BE2C (cell line): ENCODE data around the gene SLC25A52.

Source experiments
- DNase-seq: peaks from one replicate; pipeline ENCODE4 v3.0.0-alpha.2; 2020
- H3K27me3 ChIP-seq: fragments of 250-450 bp; sonication (Bioruptor Pico); 2 replicates; pipeline ENCODE4 v1.5.1; 2020; ENCODE audit warnings: mild to moderate bottlenecking
- H3K36me3 ChIP-seq: fragments of 250-450 bp; sonication (Bioruptor Pico); 2 replicates; pipeline ENCODE4 v1.5.1; 2020; ENCODE audit warnings: mild to moderate bottlenecking
- H3K4me1 ChIP-seq: fragments of 250-450 bp; sonication (Bioruptor Pico); 2 replicates; pipeline ENCODE4 v1.5.1; 2020
- H3K4me3 ChIP-seq: 2 replicates; pipeline ENCODE4 v1.5.1; 2011; ENCODE audit warnings: low read depth, low read length
- H3K9me3 ChIP-seq: fragments of 250-450 bp; sonication (Bioruptor Pico); 2 replicates; pipeline ENCODE4 v1.5.1; 2020
- CTCF ChIP-seq: IDR thresholded peaks from 2 replicates; pipeline ENCODE4 v1.5.1; 2012; ENCODE audit warnings: mild to moderate bottlenecking, low read depth, low read length

The SLC25A52 gene

DNA sequence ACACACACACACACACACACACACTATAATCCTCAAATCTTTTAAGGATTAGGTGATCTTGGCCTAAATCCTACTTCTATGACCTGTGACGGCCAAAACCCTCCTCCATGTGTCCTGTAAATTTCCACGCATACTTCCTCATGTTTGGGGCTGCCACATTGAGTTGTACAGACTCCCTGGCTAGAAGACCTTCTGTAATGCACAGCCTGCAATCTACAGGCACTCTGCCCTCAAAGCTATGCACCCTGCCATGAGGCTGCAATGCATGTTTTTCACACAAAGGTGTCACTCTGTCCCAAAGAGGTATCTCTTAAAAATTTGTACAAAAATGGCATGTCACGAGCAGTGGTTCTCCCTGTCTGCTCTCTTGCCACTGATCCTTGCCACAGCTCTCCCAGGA, 49.9 kb downstream of the SLC25A52 start:
- Histone ChIP-seq H3K9me3 (no peaks in the 10 kb centered on the region), H3K4me3 (no peak overlapping the region), H3K4me1 (no peaks in the 10 kb centered on the region), H3K36me3 (no peaks in the 10 kb centered on the region), H3K27me3 (no peaks in the 10 kb centered on the region)
- TF ChIP-seq CTCF: no peak
- no peak for DNase-seq
